Measurements from ENCODE around the gene GAS7. TPM values are rescaled to one million over a fixed set of nuclear protein-coding genes. Genes with fewer than 3 reads are reported as not detected.

GAS7 gene
- polyA plus RNA-seq, 1 donor (not counting 4 experiments of a cell fraction or from before 2014, with no cell fraction given), result 0.10 TPM

DNA sequence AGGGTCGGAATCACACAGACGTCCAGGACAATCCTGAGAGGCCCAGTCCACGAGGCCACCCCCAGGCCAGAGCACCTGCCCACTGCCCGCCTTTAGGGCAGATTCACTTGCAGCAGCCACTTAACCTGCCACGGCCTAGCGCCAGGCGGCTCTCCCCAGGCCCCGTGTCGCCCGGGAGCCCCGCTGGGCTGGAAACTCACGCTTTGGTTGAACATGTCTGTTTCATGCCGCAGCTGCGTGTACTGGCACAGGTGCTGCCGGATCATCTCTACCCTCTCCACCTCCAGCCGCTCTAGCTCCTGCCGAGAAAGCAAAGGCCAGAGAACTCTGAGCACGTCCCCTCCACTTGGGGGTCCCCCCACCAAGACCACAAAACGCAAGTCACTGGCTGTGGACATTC, 280.6 kb downstream of the GAS7 start:
- Histone ChIP-seq H3K27ac (ENCODE audit: control insufficient read depth, insufficient read depth, low read length) (no peak overlapping the region), H3K27me3 (ENCODE audit: control insufficient read depth, extremely low read depth, insufficient read depth, low read length) (no peaks in the 10 kb centered on the region), H3K9ac (ENCODE audit: control insufficient read depth, extremely low read depth, insufficient read depth, low read length) (no peak overlapping the region), H3K9me3 (ENCODE audit: control insufficient read depth, low read depth, low read length) (peaks cover 2% of the 10 kb centered on the region), H3K36me3 (ENCODE audit: control insufficient read depth in 2 of 2, extremely low read depth in 1 of 2, insufficient read depth in 2 of 2, low read length in 2 of 2) (no peaks in the 10 kb centered on the region), H3K4me3 (ENCODE audit: control insufficient read depth in 2 of 3, extremely low read depth in 1 of 3, insufficient read depth in 2 of 3, low read depth in 1 of 3, low read length in 3 of 3) (no peak overlapping the region), H3K79me2 (ENCODE audit: control insufficient read depth, insufficient read depth, low read length) (no peaks in the 10 kb centered on the region), H2AFZ (ENCODE audit: control insufficient read depth, low read length) (no peak overlapping the region), H3K9me1 (ENCODE audit: control insufficient read depth, extremely low read depth, insufficient read depth, low read length) (no peaks in the 10 kb centered on the region), H3K4me1 (ENCODE audit: control insufficient read depth, extremely low read depth, insufficient read depth, low read length) (no peaks in the 10 kb centered on the region), H4K20me1 (ENCODE audit: control insufficient read depth, extremely low read depth, insufficient read depth, low read length) (no peaks in the 10 kb centered on the region), H3K4me2 (ENCODE audit: control insufficient read depth, extremely low read depth, insufficient read depth, low read depth, low read length) (no peak overlapping the region)
- no peak for DNase-seq (ENCODE audit: low read depth, low spot score)
- no peak for FAIRE-seq
- TF ChIP-seq EZH2 (IDR thresholded peaks at IDR 0.05; ENCODE audit: low read length), result no peak
- TF ChIP-seq, protein P1, sequence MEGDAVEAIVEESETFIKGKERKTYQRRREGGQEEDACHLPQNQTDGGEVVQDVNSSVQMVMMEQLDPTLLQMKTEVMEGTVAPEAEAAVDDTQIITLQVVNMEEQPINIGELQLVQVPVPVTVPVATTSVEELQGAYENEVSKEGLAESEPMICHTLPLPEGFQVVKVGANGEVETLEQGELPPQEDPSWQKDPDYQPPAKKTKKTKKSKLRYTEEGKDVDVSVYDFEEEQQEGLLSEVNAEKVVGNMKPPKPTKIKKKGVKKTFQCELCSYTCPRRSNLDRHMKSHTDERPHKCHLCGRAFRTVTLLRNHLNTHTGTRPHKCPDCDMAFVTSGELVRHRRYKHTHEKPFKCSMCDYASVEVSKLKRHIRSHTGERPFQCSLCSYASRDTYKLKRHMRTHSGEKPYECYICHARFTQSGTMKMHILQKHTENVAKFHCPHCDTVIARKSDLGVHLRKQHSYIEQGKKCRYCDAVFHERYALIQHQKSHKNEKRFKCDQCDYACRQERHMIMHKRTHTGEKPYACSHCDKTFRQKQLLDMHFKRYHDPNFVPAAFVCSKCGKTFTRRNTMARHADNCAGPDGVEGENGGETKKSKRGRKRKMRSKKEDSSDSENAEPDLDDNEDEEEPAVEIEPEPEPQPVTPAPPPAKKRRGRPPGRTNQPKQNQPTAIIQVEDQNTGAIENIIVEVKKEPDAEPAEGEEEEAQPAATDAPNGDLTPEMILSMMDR (optimal IDR thresholded peaks at IDR 0.05 in 1 of 3, IDR thresholded peaks at IDR 0.05 in 1 of 3, conservative IDR thresholded peaks at IDR 0.05 in 1 of 3; ENCODE audit: extremely low read depth in 1 of 3, insufficient read depth in 2 of 3, low read length in 3 of 3), result no peak
- dilution Hi-C loops (cut with MboI; ENCODE audit: extremely low pct_ligation_motif_present, low sequenced_read_pairs), result no loop called here

DNA sequence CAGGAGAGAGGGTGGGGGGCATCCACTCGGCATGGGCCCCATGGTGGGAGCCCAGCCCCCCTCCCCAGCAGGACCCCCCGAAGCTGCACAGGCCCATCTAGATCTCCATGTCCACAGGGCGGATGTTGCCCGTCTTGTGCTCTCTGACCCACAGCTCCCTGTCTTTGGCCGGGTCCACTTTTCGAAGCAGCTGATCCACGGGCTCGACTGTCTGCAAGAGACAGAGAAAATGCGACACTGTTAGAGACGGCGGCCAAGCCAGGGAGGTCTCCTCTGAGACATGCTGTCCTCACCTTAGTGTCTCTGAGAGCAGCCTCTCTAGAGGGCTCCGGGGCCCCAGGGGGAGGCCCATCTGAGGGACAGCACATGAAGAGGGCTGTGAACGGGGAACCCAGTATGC, 281.3 kb downstream of the GAS7 start:
- dilution Hi-C loops (cut with MboI; ENCODE audit: extremely low pct_ligation_motif_present, low sequenced_read_pairs), result no loop called here
- no peak overlapping the region for H3K9ac ChIP-seq (ENCODE audit: control insufficient read depth, extremely low read depth, insufficient read depth, low read length)
- H3K4me1 ChIP-seq (ENCODE audit: control insufficient read depth, extremely low read depth, insufficient read depth, low read length), result no peaks in the 10 kb centered on the region
- no peaks in the 10 kb centered on the region for H3K27me3 ChIP-seq (ENCODE audit: control insufficient read depth, extremely low read depth, insufficient read depth, low read length)
- no peaks in the 10 kb centered on the region for H3K79me2 ChIP-seq (ENCODE audit: control insufficient read depth, insufficient read depth, low read length)
- H3K9me3 ChIP-seq (ENCODE audit: control insufficient read depth, low read depth, low read length), result peaks cover 2% of the 10 kb centered on the region
- H3K4me2 ChIP-seq (ENCODE audit: control insufficient read depth, extremely low read depth, insufficient read depth, low read depth, low read length), result no peak overlapping the region
- TF ChIP-seq, protein P1 (optimal IDR thresholded peaks at IDR 0.05 in 1 of 3, IDR thresholded peaks at IDR 0.05 in 1 of 3, conservative IDR thresholded peaks at IDR 0.05 in 1 of 3; ENCODE audit: extremely low read depth in 1 of 3, insufficient read depth in 2 of 3, low read length in 3 of 3), result no peak
- no peak for TF ChIP-seq EZH2 (IDR thresholded peaks at IDR 0.05; ENCODE audit: low read length)
- H2AFZ ChIP-seq (ENCODE audit: control insufficient read depth, low read length), result no peak overlapping the region
- FAIRE-seq (no peak), DNase-seq (ENCODE audit: low read depth, low spot score) (no peak)
- H3K4me3 ChIP-seq (ENCODE audit: control insufficient read depth in 2 of 3, extremely low read depth in 1 of 3, insufficient read depth in 2 of 3, low read depth in 1 of 3, low read length in 3 of 3), result no peak overlapping the region
- H3K9me1 ChIP-seq (ENCODE audit: control insufficient read depth, extremely low read depth, insufficient read depth, low read length), result no peaks in the 10 kb centered on the region
- no peaks in the 10 kb centered on the region for H4K20me1 ChIP-seq (ENCODE audit: control insufficient read depth, extremely low read depth, insufficient read depth, low read length)
- H3K36me3 ChIP-seq (ENCODE audit: control insufficient read depth in 2 of 2, extremely low read depth in 1 of 2, insufficient read depth in 2 of 2, low read length in 2 of 2), result no peaks in the 10 kb centered on the region
- no peak overlapping the region for H3K27ac ChIP-seq (ENCODE audit: control insufficient read depth, insufficient read depth, low read length)

All from keratinocyte (primary cell).